T-helper 2 cell treated with Interferon-gamma antibody and Interleukin-4, amounts not matched to agents 100 ng/mL and 5 ng/mL, for 36 hours (primary cell): Measurements from ENCODE around the gene GPR161. TPM values are rescaled to one million over a fixed set of nuclear protein-coding genes. Genes with fewer than 3 reads are reported as not detected.

Source experiments
- intact Hi-C: fragments of 100-400 bp; cut with micrococcal nuclease; formaldehyde crosslinking; loops from one replicate; pipeline ENCODE4 v1.15.1; 2023
- total RNA-seq: library from RNA; stranded (reverse); gene quantifications from 2 replicates; pipeline ENCODE4 v1.2.3, GENCODE V29; 2022

The GPR161 gene
- total RNA-seq, 1 donor from 2014 or later = 0.36 TPM

DNA sequence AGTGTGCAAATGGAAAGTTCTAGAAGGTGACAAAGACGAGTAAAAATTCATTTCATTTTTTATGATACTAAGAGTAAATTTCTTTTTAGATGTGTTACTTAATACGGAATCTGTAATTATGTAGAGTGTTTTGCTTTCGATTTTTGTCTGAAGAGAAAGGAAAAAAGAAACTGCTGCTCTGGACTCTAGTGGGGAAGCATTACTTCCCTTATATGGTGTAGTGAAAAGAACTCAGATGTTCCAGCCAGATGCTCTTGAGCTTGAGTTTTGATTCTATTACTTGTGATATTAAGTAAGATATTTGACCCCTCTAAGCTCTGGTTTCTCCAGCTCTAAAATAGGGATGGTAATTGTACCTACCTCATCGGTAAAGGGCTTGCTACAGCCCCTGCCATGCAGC, 12.2 kb upstream of the GPR161 start:
- intact Hi-C loops = loop anchor here (2.0 to 5.0 kb wide), 2 partner anchors 30 to 67 kb away; partner anchors contain the start of gene TIPRL

DNA sequence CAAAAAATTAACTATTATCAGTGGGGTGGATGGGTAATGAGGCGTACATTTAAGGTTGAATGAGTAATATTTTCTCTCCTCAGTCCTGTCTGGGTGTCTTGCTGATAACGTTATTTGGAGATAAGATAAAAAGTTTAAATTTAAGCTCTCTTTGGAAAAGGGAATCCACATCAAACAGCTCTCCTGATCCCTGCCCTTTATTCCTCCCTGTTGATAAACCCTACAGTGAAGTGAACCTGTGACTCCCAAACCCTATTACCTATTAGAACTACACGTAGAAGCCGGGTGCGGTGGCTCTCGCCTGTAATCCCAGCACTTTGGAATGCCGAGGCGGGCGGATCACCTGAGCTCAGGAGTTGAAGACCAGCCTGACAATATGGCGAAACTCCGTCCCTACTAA, 9.9 kb upstream of the GPR161 start:
- intact Hi-C loops = loop anchor here (5.0 kb wide), 1 partner anchor 64 kb away; no protein-coding TSS in a partner anchor

DNA sequence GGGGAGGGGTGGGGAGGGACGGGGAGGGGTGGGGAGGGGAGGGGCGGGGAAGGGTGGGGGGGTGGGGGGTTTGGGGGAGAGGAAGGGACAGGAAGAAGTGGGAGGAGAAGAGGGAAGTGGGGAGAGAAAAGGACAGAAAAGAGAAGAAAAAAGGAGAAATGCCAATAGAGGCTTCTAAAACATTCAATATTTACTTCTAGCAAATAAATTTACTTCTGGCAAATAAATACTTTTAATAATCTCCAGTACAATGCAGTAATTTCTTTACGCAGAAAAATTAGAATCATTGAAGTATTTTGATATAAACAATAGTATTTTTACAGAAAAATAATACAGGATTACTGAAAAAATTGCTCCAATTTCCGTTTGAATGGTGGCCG, 9.4 kb upstream of the GPR161 start:
- intact Hi-C loops = loop anchor here (5.0 kb wide), 1 partner anchor 64 kb away; no protein-coding TSS in a partner anchor

DNA sequence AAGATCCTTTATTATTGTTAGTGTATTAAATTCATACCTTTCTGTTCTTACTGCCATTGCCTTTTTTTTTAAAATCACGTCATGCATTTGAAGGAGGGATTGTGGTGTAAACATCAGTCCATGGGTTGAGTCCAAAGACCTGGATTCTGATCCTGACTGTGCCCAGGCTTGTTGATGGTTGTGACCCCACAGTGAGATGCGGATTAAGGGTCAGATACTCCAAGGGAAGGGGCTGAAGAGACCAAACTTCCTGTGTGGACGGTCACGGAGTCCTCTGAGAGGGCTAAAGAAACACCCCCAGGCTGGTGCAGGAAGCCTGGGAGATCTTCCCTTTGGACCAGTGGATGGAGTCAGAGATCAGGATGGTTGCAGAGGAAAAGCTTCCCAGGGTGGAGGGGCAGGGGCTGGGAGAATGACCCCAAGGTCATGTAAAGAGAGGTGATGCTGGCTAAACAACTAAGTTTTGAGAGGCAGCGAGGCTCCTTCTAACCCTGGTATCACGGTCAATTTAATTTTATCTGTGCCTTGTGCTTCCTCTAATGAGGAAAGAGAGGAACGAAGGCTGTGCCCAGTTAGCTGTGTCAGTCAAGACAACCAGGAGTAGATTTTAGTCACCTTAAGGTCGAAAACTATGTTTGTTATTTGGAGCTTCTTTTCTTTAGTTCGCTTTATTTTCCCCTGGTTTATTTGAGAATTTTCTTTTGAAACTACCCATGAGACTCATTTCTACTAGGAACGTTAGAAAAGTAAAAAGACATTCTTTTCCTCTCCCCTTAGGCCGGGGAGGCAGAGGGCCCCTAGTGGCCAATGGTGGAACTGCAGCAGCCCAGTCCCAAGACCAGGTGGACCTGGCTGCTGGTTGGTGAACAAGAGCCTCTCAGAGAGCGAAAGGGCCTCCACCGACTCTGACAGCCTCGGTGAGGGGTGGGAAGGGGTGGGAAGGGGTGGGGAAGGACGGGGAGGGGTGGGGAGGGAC, 8.7 kb upstream of the GPR161 start:
- intact Hi-C loops = loop anchor here (5.0 kb wide), 1 partner anchor 63 kb away; no protein-coding TSS in a partner anchor

DNA sequence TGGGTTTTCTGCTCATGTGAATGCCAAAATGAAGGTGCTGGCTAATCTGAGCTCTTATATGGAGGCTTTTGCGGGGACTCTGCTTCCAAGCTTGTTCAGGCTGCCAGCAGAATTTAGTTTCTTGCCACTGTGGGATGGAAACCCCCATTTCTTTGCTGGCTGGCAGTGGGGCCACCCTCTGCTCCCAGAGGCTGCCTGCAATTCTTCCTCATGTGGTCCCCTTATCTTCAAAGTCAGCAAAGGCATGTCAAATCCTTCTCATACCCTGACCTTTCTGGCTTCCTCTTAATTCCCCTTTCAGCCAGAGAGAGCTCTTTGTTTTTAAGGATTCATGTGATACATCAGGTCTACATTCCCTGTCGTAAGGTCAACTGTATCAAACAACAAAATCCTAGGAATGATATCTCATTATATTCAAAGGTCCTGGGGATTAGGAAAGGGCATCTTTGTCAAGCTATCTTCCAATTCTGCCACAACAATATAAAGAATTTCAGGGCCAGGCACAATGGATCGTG, 5.2 kb upstream of the GPR161 start:
- intact Hi-C loops = no loop called here

DNA sequence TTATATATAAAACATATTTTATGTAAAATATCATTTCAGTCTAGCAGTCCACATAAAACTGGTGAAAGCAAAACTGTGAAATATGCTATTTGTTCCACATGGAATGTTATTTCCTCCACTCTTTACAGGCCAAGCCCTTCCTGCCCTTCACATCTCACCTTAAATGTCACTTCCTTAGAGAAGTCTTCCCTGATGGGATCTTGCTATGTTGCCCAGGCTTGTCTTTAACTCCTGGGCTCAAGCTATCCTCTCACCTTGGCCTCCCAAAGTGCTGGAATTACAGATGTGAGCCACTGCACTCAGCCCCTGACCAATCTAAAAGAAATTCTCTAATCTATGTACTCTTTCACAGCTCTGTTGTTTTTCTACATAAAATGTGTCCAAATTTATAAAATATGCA, 2.3 kb upstream of the GPR161 start:
- intact Hi-C loops = no loop called here

DNA sequence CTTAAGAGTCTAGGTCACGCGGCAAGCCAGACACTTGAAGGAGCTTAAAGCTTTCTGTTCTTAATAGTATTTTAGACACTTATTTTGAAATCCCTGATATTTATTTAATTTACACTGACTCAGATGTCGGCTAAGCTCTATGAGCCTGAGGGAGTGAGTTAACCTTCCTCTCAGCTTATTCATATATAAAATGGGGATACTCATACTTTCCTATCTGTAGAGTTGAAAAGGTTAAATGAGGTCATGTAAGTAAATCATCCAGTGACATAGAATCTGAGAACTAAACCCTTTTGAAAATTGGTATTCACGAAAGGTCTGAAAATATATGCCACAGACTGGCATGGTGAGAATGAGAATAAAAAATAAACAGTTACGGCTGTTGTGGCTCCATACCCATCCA, 1.4 kb upstream of the GPR161 start:
- intact Hi-C loops = no loop called here

DNA sequence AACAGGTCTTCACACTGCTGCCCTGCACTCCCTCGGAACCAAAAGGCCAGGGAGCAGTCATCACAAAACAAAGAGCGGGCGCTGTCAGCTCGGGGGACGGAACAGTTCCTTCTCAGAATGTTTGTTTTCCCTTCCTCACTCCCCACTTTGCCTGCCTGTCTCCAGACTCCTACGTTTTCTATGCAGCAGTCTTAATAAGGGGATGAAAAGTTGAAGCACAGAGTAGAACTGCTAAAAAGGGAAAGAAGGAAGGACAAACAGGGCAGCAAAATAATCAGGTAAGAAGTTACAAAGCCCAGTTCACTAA, 738 bp upstream of the GPR161 start:
- intact Hi-C loops = no loop called here

DNA sequence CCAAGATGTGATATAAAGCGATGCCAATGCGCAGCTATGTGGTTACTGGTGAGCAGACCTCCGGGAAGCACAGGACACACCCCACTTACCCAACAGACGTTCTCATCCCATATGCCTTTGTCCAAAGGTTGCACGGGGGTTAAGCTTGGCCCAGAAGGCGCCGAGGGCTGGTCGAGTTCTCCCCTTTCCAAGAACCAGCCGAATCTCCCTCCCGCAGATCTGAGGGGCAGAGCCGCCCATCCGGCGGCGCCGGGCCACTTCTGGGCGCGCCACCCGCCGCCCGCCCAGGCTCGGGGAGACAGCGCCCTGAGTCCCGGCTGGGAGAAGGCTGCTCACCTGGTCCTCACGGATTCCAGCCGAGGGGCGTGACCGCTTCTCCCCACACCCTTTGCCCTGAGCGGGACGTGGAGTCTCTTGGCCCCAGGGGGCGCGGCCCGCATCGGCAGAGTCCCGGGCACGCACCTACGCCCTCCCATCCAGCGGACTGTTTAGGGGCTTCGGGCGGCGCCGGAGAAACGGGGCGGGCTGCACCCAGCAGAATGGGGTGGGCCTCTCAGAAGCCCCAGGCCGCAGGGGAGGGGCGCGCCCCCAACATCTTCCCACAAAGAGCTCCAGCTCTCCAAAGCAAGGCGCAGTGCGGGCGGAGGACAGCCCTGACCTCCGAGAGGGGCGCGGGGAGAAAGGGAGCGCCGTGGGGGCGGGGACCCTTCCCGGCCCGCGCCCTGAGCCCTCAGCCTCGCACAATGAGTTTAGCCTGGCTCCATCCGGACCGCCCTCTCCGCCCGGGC, 615 bp downstream of the GPR161 start:
- intact Hi-C loops = no loop called here

DNA sequence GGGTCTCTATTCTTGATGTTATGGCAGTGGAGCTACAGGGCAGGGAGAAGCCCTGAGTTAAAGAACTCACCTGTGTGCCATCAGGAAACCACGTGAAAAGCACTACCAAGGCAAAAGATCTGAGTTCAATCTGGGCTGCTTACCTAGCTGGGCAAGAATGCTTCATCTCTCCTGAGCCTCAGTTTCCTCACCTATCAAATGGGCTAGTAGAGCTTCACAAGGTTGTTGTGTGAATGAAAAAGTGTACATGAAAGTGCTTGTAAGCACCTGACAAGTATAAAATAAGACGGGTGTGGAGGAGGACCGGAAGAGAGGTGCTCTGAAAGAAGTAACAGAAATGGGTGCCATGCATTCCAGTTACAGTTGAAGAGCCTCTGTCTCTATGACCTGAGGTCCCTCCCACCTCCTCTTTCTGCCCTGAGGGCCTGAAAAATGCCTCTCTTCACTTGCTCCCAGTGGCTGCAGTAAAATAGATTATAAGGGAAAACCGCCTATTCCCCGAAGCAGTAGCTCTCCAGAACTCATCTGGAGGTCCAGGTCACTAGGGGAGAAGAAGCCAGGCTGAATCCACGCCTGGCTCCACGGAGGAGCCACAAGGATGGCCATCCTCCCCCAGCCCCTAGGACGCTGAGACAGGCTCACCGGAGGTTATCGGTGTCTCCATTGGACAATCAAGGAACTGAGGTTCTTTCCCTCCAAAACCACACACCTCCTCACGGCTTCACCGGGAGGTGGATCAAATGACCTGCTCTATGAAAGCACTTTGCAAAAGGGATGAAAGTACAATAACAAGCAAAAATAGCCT, 1.4 kb downstream of the GPR161 start:
- intact Hi-C loops = no loop called here

DNA sequence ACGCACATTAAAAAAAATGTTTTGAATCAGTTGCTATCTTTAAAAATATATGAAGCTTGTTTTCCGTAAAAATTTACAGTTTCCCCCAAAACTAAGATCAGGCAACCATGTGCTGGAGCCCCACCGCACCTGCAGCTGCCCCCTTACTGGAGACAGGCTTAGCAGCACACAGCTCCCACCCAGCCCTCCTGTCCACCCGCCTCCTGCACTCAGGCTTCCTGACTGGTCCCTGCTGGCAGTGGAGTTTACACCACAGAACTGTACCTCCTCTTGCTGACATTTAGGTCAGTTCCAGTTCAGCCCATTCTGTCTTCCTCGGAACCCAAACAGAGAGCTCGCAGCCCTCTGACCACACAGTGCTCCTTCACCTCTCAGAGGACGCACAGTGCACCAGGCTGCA, 2.1 kb downstream of the GPR161 start:
- intact Hi-C loops = no loop called here

DNA sequence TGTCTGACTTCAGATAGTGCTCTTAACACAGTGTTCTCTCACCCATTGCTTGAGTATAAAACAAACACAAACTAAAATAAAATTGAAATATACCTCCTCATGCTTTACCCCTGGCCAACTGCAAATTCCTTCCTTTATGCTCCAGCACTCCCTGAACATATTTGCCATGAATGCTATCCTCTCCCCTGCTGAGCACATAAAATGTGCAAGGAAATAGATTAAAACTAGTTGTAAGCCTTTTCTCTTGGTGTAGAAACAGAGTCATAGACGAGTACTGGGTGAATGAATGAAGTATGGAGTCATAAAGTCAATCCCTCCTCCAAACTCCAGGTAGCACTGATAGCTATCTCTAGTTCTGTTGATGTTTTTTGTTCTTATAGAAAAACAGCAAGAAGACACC, 2.6 kb downstream of the GPR161 start:
- intact Hi-C loops = no loop called here

DNA sequence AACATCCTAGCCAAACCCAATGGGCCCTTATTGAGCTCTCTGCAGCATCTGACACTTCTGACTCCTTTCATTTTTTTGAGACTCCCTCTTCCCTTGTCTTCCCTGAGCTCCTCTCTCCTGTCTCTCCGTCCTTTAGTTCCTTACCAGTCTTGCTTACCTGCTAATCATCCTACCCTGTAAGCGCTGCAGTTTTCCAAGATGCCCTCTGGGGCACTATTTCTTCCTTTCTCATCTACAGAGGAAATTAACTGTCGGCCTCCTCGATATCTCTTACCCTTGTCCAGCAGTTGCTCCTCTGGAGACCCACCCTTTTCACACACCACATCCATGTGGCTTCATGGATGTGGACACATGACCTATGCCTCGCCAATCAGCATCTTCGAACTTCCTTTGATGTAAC, 6.8 kb downstream of the GPR161 start:
- intact Hi-C loops = no loop called here

DNA sequence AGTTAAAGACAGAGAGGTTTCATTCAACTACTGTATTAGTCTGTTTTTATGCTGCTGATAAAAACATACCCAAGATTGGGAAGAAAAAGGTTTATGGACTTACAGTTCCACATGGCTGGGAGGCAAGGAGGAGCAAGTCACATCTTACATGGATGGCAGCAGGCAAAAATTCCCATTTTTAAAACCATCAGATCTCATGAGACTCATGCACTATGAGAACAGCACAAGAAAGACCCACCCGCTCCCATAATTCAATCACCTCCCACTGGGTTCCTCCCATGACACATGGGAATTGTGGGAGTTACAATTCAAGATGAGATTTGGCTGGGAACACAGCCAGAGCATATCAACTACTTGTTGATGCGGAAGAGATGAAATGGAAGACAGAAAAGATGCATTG, 9.2 kb downstream of the GPR161 start:
- intact Hi-C loops = no loop called here

DNA sequence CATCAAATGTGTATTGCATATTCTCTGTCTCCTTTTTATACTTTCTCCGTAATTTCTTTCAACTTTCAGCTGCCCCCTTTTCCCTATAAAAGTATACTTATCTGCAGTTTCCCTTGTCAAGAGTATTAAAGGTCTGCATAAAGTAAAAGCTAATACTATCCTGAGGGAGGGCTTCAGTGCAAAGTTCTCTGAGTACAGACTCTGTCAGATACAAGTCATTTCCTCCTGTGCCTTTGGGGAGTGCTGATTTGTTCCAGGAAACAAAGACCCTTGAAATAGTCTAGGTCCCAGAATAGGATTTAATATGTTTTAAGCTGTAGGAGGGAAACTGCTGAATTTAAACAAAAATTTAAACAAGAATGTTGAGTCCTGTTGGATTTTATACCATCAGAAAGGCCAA, 11.7 kb downstream of the GPR161 start:
- intact Hi-C loops = no loop called here

DNA sequence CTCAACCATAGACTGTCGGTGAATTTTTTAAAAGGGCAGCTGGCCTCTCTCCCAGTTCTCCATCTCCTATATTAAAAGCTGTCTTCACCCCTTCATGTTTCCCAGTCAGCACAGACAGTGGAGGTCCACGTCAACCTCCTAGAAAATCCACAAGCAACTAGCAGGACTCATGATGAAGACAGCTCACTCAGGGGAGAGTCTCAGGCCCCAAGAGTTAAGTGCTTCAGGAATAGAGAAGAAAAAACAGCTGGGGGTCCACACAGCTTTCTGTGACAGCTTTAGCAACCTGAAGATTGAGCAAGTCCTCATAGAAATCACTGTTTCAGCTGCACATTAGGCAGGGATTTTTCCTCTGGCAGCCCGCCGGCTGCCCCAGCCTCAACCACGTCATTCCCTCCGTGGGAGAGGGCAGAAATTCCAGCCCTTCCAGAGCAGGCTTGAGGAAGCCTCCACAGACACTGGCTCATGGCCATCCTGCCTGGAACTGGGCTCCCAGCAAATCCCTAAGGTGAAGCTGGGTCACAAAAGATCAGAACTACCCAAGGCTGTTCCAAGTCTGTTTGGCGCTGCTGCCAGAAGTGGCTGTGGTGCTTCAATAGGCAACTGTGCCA, 15.2 kb downstream of the GPR161 start:
- intact Hi-C loops = no loop called here

DNA sequence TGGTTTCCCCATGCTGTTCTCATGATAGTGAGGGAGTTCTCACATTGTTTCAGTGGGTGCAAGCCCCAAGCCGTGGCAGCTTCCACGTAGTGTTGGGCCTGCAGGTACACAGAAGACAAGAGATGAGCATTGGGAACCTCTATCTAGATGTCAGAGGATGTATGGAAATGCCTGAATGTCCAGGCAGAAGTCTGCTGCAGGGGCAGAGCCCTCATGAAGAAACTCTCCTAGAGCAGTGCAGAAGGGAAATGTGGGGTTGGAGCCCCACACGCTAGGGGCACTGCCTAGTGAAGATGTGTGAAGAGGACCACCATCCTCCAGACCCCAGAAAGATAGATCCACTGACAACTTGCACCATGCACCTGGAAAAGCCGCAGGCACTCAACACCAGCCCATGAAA, 17.0 kb downstream of the GPR161 start:
- intact Hi-C loops = no loop called here

DNA sequence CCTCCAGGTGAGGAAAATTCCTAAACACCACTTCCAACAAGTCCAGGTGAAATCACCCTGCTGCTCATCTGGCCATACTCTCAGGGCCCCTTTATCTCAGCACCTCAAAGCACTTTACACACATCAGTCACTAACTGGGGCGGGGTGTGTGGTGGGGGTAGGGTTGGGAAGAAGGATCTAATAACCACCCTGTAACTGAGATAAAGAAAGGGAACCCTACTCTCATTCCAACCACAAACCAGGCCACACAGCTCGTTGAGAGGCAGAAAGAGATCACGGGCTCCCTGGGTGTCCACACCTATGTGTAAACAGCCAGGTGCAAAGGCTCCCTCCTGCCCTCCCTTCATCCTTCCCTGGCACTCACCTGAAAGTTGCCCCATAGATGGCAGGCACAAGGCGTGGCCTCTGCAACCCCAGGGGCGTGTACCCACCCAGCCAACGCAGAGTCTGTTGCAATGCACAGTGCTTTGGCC, 20.4 kb downstream of the GPR161 start:
- intact Hi-C loops = no loop called here

DNA sequence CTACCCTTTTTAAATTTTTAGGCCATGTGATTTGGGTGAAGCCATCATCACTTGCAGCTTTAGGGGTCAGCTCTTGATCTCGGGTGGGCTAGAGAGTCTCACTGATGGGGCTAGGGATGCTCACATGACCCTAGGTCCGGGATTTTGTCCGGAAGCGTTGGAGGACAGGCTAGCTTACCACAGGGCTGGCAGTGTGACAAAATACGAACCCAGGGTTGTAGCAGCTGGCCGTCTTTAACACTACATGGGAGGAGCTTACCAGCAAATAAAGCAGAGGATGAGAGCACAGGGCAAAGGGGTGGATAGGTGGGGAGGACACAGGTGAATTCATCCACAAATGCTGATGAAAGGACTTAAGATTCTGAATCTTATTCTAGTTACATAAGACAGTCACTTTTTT, 21.9 kb downstream of the GPR161 start:
- intact Hi-C loops = no loop called here

DNA sequence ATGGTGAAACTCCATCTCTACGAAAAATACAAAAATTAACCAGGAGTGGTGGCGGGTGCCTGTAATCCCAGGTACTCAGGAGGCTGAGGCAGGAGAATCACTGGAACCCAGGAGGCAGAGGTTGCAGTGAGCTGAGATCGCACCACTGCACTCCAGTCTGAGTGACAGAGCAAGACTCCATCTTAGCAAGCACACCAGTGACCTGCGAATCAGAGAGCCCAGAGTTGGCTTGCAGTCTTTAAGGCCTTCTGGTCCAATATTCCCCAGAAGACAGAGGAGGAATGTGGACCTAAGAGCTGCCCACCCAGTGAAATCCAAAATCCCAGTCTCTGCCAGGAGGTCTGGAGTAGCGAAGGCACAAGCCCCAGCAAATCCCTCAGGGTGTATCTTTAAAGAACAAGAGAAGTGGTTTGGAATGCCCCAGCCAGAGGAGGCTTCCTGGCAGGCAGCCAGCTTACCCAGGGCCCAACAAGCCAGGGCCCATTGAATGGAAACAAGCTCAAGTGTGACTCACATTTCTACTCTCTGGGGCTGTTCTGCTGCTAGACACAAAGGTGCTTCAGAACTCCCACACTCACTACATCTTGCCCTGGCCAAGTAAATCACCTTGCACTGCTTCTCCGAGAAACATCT, 23.9 kb downstream of the GPR161 start:
- intact Hi-C loops = no loop called here
